HFFc6 (cell line): ENCODE data around the gene OR2G6. TPM values are rescaled to one million over a fixed set of nuclear protein-coding genes. Genes with fewer than 3 reads are reported as not detected.

Experiments
- DNase-seq: peaks from one replicate; pipeline ENCODE4 v3.0.0-alpha.2; 2018
- H3K27ac Mint-ChIP-seq: 2 replicates; pipeline ENCODE4 v1.8.0; 2020; ENCODE audit warnings: mild to moderate bottlenecking, mixed read lengths
- H3K27me3 Mint-ChIP-seq: 2 replicates; pipeline ENCODE4 v1.8.0; 2021; ENCODE audit warnings: mild to moderate bottlenecking, moderate library complexity, mixed read lengths; ENCODE audit not compliant: insufficient read depth
- H3K36me3 Mint-ChIP-seq: 2 replicates; pipeline ENCODE4 v1.8.0; 2021; ENCODE audit warnings: low read depth, mixed read lengths
- H3K4me1 Mint-ChIP-seq: 2 replicates; pipeline ENCODE4 v1.8.0; 2020; ENCODE audit warnings: low read depth, mixed read lengths
- H3K4me3 Mint-ChIP-seq: 2 replicates; pipeline ENCODE4 v1.8.0; 2020; ENCODE audit warnings: mild to moderate bottlenecking, moderate library complexity, mixed read lengths
- H3K9me3 Mint-ChIP-seq: 2 replicates; pipeline ENCODE4 v1.8.0; 2020; ENCODE audit warnings: mild to moderate bottlenecking, mixed read lengths
- CTCF ChIP-seq: fragments of 200-600 bp; sonication (generic); IDR thresholded peaks from 2 replicates; pipeline ENCODE4 v1.5.0; 2021; ENCODE audit warnings: antibody characterized with exemption, mild to moderate bottlenecking
- total RNA-seq, 6 experiments: library from RNA; stranded (reverse); fragmentation: NEBNext Ultra II Directional; extraction: Animal tissue kit (Norgen Biotek cat#: 25700); gene quantifications; 2 replicates in 1 of 6; 3 replicates in 5 of 6; pipeline ENCODE4 v1.2.3, GENCODE V29; 2021

Gene OR2G6
- total RNA-seq, 6 experiments from 2014 or later: not detected

- H3K9me3 Mint-ChIP-seq: peaks cover 10% of the 10 kb centered on the region
- H3K4me1 Mint-ChIP-seq: no peaks in the 10 kb centered on the region
- no peak for DNase-seq
- H3K27ac Mint-ChIP-seq: no peak overlapping the region
- no peaks in the 10 kb centered on the region for H3K36me3 Mint-ChIP-seq
- TF ChIP-seq CTCF: no peak
- H3K27me3 Mint-ChIP-seq: no peaks in the 10 kb centered on the region
- no peak overlapping the region for H3K4me3 Mint-ChIP-seq
Measured at GRCh38 chr1:248576260-248576980, 68.5 kb downstream of the OR2G6 start.

Other genes starting within 250 kb of the OR2G6 start
- under 1 TPM in 1 of 6 experiments, not detected in 5; 0.16 TPM for gene OR2T33, start 230.1 kb upstream of the OR2G6 start, total RNA-seq
- gene OR2T12, start 204.6 kb upstream of the OR2G6 start, total RNA-seq: not detected
- gene OR2M7, start 183.5 kb upstream of the OR2G6 start, total RNA-seq: not detected
- not detected for gene OR14C36, start 159.3 kb upstream of the OR2G6 start, total RNA-seq
- gene OR2T4, start 146.4 kb upstream of the OR2G6 start, total RNA-seq: not detected
- not detected for gene OR2T6, start 132.3 kb upstream of the OR2G6 start, total RNA-seq
- gene OR2T1, start 105.0 kb upstream of the OR2G6 start, total RNA-seq: not detected
- not detected for gene OR2T2, start 62.4 kb upstream of the OR2G6 start, total RNA-seq
- not detected for gene OR2T3, start 34.7 kb upstream of the OR2G6 start, total RNA-seq
- not detected for gene OR2T5, start 19.5 kb upstream of the OR2G6 start, total RNA-seq
- gene OR2T29, start 54.7 kb downstream of the OR2G6 start, total RNA-seq: not detected
- not detected for gene OR2T34, start 66.7 kb downstream of the OR2G6 start, total RNA-seq
- not detected for gene OR2T10, start 89.6 kb downstream of the OR2G6 start, total RNA-seq
- not detected for gene OR2T11, start 127.0 kb downstream of the OR2G6 start, total RNA-seq
- gene OR2T35, start 137.2 kb downstream of the OR2G6 start, total RNA-seq: not detected
- gene OR2T27, start 147.5 kb downstream of the OR2G6 start, total RNA-seq: not detected
- gene OR14I1, start 194.7 kb downstream of the OR2G6 start, total RNA-seq: not detected
- gene LYPD8, start 247.7 kb downstream of the OR2G6 start, total RNA-seq: under 1 TPM in 4 of 6 experiments, not detected in 2; 0.14 to 0.58 (median 0.25) TPM